GM19324 (cell line): Measurements from ENCODE around the gene FAM72B.
"Not testable (repeated sequence)": the region's sequence is repeated elsewhere in the genome, so short reads cannot be mapped to it uniquely, and the experiment has no call there.

Experiments
- ATAC-seq: cut with Tn5 transposase; IDR thresholded peaks from one replicate; pipeline ENCODE4 v1.9.1; 2021; ENCODE audit warnings: mild to moderate bottlenecking, moderate library complexity; ENCODE audit not compliant: unreplicated experiment, low FRiP score

The FAM72B gene

DNA sequence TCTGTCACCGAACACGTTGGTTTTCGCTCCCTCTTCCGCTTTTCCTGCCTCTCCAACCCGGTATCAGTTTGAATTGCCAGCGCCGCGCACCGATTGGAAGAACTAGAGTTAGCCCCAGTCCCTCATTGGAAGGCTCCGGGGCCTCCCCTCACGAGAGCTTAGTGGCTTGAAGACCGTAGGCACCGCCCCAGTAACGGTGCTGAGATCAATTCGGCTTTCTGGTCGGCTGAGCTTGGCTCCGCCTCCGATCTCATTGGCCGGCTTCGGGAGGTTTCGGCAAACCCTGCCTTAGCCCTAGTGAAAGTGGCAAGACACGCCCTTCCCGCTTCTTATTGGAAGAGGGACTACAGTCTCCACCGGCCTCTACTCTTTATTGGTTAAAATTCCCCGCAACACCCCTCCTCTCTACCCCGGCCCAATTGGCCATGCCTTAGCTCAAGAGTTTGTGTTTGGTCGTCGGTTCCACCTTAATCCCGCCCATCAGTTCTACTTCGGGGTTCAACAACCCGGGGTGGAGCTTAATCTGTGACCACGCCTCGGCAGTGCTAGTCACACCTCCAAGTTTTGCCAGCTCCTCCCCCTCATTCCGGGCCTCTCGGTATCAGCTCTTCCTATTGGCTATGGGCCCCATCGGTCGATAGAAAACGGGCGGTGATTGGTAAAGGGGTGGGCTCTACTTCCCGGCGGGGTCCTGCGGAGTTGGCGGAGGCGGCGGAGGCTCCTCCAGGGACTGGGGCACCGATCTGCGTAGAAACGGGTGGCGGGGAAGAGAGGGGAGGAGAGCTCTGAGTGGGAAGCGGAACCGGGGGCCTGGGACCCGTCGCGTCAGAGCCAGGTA is at the start of gene FAM72B, which contains the start of gene SRGAP2C:
Gene FAM72B, minus strand, starts transcription at position 51 of the 838 bp plus-strand sequence. CDS start 851 bp downstream, outside the sequence.
Gene SRGAP2C, plus strand, starts transcription at position 686 of the 838 bp plus-strand sequence. CDS start 2,472 bp downstream, outside the sequence.
- ATAC-seq: peak; percentile 88

DNA sequence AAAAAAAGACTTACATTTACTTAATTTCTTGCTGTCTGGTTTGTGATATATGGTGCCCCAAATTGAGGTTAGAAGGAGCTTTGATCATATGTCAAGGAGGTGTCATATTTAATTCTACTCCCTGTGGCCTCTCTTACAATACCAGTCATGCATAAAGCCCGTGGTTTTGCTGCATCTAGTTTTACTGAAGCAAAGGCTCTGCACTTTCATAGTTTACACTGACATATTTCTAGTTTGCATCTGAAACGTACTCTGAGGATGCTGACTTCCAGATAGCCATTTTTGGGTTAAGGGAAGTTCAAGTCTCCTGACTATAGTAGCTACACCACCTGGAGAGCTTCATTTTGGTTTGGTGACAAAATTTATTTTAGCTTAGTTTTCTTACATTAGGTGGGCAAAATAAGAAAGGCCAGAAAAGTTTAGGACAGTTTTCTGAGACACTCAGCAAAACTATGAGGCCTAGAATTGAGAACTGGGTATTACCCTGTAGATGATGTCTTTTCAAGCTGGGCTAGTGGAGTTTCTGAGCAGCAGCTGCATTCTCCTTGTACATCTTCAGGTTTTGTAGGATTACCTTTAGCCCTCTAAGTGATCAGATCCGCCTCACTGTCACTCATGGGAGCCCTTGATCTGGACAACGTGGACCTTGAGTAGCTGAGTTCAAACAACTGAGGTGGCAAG is 48.4 kb upstream of the FAM72B start:
- peak; percentile 48 for ATAC-seq

DNA sequence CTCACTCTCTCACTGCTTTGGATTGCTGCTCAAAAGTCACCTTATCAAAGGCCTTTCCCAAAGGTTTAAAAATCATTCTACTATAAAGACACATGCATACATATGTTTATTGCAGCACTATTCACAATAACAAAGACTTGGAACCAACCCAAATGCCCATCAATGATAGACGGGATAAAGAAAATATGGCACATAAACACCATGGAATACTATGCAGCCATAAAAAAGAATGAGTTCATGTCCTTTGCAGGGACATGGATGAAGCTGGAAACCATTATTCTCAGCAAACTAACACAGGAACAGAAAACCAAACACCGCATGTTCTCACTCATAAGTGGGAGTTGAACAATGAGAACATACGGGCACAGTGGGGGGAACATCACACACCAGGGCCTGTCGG is 46.5 kb upstream of the FAM72B start:
- not testable (repeated sequence) for ATAC-seq

DNA sequence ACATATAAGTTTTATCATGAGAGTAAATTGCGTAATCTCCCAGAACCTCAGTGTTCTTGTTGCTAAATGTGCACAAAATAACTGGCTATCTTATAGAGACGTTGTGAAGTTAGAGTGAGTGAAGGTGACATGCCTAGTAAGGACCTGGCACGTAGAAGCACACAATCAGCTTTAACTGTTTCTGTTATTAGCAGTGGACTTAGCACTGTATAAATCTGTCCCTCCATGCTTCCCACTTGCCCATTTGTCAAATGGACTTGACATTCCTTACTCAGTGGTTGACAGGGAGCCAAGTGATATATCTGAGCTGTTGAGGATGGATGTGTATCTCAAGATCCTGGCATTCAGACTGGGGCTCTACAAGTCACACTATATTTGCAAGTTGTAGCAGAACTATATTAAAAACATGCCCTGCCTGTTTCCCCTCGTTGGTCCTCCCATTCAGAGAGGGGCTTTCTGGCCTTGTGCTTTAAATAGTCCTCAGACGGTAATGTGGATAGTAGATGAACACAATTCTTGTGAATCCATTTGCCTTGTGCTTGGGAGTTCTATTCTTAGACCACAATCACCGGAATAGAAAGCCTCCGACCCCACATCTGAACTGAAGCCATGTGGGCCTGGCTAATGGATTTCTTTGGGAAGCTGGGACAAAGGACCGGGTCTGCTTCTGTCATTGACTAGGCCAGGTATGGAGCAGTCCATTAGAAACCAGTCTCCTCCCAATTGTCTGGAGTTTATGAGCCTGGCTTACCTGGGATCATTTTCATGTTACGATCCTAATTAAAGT is 43.6 kb upstream of the FAM72B start:
- not testable (repeated sequence) for ATAC-seq

DNA sequence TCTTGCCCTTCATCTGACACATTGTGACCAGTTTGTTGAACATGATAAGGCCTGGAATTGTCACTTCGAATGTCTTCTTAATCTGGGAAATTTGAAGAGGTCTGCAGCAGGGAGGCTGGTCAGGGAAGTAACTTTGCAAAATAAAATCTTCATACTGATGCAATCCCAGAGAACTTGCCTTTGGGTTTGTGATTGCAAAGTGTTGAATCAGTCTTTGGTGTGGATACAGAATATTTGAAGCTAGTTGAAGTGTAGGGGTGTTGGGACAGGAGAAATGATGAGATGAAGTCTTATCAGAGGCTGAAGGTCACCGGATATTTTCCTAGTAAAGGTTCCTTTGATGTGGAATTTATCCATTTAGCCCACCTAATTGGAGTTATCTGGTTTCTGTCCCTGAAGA is 42.8 kb upstream of the FAM72B start:
- not testable (repeated sequence) for ATAC-seq

DNA sequence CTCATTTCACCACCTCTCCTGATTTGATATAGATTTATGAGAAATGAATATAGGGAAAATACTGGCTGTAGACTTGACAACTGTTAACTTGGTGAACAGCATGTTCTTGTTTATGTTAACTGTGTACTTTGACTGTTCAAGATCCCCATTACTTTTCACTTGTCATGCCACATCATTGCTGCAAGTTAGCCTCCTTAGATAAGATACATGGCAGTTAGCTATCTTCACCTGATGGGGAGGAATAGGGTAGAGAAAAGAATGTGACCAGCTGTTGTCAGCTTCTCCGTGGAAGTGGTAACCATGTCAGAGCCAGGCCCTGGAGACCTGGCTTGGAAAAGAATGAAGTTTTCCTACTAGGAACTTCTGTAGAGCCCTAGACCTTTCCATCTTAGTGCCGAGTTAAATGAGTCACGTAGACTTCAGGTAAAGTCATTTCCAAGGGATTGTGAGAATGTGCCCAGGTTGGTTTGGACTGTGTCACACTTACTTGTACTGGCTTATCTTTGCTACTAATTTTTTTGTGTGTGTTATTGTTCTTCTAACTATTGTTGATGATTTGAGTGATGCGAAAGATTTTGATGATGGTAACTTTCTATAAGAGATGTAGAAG is 42.3 kb upstream of the FAM72B start:
- ATAC-seq: not testable (repeated sequence)

DNA sequence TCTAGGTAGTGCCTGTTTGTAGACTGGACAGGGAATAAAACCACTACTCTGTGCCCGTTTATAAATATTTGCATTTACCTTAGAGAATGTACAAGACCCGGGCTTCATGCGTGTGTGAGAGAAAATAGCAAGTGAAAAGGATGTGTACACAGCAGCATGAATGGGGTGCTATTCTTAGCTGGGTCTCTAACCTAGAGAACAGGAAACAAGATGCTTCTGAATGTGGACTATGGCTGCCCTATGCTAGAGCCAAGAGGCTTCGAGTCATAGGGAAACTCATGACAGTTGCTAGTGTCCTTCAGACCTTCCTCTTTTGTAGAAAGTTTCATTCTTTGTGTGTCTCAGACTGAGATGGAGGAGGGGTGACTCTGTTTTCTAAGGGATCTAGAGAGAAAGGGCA is 40.6 kb upstream of the FAM72B start:
- peak; percentile 96 for ATAC-seq

DNA sequence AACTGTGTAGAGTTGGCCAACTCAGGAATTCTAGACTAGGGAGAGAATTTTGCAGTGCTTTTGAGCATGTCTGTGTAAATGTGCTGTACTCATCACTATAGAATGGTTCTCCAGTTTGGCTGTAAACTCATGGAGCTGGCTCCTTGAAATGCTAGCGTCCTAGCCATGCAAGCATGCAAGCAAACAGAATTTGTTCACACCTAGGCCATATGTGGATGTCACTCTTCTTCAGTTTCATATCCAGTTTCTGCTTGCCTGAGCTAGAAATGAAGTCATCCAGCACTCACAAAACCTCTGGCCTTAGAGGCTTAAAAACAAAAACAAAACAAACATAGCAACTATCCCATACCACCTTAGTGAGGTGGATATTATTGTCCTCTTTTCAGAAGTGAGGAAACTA is 37.6 kb upstream of the FAM72B start:
- peak; percentile 60 for ATAC-seq

DNA sequence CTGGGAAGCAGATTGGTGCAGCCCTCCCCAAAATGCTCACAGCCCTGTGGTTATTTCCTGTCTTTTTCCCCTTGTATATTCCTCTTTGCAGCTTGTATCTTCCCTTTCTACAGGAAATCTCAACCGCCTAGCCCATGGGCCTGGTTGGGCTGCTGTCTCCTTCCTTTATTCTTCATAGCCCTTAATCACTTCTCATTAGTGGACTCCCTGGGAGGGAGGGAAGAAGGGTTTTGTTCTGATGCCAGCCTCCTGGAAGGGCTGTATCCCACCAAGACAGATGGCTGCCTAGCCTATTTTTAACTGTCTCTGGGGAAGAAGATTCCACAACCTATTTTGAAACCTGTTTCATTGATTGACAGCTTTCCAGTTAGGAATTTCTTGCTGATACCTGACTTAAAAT is 32.5 kb upstream of the FAM72B start:
- not testable (repeated sequence) for ATAC-seq

DNA sequence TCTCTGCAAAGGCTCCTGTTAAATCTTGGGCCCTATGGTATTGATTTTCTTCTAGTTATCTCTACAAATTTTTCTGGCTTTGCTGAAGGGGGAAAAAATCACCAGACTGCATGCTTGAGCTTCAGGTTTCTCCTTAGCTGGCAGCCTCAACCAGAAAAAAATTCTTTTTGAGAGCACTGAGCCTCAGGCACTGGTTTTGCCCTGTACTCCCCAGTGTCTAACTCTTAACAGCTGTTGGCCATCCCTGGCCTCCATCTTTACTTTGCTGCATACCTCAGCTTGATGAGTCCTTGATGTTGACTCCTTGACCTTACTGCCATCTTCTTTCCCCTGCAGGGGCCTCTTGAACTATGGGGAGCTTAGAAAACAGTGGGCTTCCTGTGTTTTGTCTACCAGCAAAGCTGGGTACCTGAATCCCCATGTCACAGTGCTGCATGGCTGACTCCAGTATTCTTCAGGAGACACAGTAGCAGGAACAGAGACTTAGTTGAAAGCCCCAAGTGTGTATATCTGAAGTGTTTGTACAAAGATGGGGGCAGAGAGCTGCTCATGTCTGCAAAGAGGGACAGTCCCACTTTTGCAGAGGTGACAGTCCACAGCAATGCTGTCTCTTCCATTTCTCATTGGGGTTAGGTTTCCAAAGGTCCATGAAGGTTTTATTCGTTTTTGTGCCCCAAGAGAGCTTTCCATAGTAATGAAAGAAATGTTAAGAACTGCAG is 31.7 kb upstream of the FAM72B start:
- not testable (repeated sequence) for ATAC-seq

DNA sequence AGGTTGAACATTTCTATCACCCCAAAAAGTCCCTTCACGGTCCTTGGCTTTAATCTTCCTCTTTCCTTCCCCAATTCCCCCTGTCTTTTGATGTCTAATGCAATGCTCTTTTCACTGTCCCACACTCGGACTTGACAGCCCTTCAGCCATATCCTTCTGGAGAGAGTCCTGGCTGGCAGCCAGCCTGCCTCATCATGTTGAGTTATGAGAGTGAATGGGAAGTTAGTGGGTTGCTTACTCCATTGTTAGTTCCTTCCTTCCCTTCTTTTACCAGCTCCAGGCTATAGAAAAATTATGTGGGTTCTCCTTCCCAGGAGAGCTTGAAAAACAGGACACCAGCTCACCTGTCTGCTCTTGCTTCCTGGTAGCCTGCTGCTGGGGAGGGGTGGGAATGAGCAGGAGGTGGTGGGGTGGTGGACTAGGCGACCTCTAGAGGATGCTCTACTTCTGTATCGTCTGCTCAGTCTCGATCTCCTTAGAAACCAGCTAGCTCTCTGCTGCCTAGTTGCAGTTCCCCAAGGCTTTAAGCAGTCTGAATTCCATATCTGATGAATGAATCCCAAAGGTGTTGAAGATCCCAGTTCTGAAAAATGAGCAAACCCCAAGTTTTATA is 30.5 kb upstream of the FAM72B start:
- ATAC-seq: not testable (repeated sequence)

DNA sequence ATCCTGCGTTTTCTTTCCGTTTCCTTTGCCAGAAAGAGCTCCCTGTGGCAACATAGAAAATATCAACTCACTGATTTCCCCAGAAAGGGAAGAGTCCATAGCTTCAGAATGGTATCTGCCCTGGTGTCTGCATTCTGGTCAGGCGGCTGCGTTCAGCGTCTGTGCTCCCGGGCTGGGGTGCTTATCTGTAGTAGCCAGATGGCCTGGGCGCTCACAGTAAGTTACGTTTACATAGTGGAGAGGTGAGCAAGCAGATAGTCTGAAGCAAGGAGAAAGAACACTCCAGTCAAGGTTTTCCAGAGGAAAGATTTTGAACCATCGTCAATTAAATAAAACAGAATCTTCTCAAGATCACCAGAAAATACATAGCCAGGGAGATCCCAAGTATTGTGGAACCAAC is 29.4 kb upstream of the FAM72B start:
- not testable (repeated sequence) for ATAC-seq

DNA sequence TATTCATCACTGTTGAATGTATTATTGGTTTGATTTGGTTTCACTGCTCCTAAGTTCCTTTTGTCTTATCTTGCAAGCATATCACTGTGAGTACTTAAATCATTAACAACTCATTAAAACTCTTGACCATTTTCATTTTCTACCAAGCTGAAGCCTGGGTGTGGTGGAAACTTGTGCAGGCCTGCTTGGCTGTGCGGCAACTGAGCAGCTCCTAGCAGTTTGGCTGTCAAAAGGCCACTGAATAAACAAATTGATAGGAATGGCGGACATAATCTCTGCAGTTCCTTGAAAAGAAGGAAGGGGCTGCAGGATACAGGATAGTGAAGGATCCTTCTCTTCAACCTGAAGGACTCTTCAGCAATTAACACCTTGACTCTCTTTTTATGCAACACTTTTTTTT is 26.6 kb upstream of the FAM72B start:
- not testable (repeated sequence) for ATAC-seq

DNA sequence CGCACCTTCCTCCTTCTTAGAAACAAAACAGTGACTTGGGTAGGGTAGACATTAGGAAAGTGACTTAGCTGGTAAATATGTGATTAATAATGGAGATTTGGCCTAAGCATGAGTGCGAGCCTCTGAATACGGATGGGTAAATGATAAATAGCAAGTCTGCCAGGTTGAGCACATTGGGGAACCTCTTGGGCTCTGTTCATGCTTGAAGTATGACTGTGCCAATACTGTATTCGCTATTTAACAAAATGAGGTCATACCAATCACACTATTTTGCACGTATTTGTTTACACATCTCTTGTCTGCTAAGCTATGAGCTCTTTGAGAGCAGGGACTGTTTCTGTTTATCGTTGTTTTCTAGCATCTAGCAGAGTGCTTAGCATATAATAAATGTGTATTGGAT is 24.2 kb upstream of the FAM72B start:
- ATAC-seq: not testable (repeated sequence)

DNA sequence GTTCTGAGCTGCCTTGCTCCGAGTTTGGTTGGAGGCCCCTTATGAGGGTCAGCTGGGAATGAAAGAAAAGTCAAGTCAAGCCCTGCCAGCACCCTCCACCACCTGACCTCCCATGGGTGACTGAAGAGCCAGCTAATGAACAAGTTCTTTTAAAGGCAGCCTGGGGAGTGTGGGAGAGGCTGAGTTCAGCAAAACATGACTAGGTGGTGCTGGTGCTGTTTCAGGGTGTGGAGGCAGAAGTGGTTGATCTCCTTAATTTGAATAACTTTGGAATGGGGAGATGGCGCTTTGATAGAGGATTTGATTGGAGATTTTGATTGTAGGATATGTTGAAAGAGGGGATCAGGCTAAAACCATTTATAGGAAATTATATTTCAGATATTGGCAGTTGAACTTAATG is 23.2 kb upstream of the FAM72B start:
- ATAC-seq: not testable (repeated sequence)

DNA sequence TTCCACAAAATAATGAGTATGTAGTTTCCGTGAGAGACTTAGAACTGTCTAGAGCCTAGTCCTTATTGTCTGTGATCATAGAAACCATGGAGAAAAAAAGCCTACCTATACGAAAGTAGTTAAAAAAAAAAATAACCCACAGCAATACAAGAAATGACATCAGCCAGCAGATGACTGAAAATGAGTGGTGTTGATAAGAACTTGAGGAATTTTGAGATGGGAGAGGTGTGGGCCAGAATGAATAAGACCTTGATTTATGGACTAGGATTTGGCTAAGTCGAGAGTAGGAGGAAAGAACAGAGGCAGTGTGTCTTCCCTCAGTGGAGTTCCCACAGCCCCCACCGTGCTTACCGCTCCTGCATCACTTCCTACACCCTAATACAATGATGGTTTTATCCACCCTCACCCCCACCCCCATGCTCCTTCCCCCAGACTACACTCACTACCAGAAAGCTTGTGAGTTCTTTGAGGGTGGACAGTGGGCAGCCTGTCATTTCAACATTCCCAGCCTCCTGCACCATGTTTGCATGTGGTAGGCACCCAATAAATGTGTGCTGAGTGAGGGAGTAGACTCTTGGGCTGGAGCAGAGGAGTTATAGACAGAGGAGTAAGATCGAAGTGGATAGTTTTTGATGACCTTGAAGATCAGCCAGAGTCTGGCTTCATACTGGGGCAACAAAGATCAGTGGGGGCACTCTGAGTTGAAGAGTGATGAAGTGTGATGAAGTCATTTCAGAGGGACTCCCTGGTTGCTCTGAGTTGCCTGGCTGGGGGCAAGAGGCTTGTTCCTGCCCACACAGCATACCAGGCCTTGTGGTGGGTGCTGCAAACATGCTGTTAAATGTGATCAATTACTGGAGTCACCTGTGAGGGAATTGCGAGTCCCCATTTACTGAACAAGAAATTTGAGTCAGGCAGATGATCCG is 21.9 kb upstream of the FAM72B start:
- not testable (repeated sequence) for ATAC-seq

DNA sequence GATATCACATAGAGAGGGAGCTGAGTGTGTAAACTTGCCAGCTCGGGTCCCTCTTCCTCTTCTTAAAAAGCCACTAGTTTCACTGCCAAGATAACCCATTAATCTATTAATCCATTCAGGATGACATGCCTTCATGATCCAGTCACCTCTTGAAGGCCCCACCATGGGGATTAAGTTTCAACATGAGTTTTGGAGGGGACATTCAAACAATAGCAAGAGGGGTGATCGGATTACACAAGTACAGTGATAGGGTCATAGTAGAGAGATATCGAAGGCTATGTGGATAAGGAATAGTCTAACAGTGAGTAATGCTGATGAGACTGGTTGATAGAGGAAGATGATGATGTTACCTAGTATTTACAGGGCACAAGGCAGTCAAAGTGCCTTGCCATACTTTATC is 18.8 kb upstream of the FAM72B start:
- not testable (repeated sequence) for ATAC-seq
